ENCODE measurements around the gene SYNE2.

- TF ChIP-seq POLR2A (IDR thresholded peaks at IDR 0.05) (no peak), CTCF (IDR thresholded peaks at IDR 0.05) (no peak)
Measured at GRCh38 chr14:64218344-64219240, 365.8 kb downstream of the SYNE2 start.
